C4-2B (cell line): Measurements from ENCODE around the gene ZNF507.

Experiments used
- H3K27ac ChIP-seq: fragments of 450-650 bp; 2 replicates; pipeline ENCODE4 v1.5.1; 2017
- ZFX ChIP-seq: fragments of 450-650 bp; IDR thresholded peaks from 2 replicates; pipeline ENCODE4 v1.6.1; 2017
- TF ChIP-seq, protein P1 (sequence below): fragments of 450-650 bp; conservative IDR thresholded peaks from 2 replicates; pipeline ENCODE4 v1.5.1; 2017; ENCODE audit warnings: mild to moderate bottlenecking

The ZNF507 gene

DNA sequence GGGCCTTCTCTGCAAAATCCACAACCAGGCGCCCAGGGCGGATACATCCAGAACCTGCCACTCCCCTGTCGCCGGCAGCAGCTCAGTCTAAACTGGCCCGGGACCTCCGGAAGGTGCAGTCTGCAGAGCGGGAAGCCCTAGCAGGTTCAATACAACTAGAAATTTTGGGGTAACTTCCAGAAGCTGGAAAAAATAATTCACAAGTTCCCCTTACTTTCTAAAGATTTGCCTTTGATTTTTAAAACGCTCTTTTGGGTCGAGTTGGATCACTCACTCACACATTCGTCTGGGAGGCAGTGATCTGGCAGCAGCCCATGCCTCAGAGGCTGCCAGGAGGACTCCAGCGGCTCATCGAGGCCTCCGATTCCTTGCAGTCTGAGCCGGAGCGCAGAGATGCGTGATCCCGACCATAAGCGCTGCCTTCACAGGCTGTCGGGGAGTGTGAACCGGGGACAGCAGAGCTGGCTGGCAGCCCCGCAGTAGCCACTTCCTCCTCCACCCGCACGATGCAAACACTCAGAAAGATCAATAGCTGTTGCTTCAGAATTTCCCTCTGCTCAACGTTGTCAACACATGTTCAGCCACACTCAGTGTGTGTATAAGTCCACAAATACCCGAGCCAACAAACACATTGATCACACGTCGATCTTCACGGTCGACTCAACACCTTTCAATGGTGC lies 35.6 kb upstream of the ZNF507 start:
- TF ChIP-seq ZFX: no peak
- TF ChIP-seq, protein P1, sequence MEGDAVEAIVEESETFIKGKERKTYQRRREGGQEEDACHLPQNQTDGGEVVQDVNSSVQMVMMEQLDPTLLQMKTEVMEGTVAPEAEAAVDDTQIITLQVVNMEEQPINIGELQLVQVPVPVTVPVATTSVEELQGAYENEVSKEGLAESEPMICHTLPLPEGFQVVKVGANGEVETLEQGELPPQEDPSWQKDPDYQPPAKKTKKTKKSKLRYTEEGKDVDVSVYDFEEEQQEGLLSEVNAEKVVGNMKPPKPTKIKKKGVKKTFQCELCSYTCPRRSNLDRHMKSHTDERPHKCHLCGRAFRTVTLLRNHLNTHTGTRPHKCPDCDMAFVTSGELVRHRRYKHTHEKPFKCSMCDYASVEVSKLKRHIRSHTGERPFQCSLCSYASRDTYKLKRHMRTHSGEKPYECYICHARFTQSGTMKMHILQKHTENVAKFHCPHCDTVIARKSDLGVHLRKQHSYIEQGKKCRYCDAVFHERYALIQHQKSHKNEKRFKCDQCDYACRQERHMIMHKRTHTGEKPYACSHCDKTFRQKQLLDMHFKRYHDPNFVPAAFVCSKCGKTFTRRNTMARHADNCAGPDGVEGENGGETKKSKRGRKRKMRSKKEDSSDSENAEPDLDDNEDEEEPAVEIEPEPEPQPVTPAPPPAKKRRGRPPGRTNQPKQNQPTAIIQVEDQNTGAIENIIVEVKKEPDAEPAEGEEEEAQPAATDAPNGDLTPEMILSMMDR: no peak
- no peak overlapping the region for H3K27ac ChIP-seq

DNA sequence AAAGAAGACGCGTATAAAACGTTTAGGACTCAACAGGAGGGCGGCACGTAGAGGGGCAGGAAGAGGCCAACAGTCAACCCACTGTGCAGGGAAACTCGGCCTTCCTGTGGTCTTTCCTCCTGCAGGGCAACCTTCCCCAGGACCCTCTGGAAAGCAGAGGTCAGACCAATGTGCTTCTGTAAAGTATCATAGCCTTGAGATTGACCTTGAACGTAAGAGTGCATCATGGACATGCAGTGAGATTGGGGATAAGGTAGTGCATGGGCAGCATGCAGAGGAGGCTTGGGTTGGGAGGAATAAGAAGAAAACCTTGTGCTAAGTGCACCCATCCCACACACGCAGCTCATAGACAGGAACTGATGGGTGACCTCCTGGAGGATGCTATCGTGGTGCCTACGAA lies 34.0 kb upstream of the ZNF507 start:
- H3K27ac ChIP-seq: no peak overlapping the region
- TF ChIP-seq ZFX: no peak
- TF ChIP-seq, protein P1: no peak

DNA sequence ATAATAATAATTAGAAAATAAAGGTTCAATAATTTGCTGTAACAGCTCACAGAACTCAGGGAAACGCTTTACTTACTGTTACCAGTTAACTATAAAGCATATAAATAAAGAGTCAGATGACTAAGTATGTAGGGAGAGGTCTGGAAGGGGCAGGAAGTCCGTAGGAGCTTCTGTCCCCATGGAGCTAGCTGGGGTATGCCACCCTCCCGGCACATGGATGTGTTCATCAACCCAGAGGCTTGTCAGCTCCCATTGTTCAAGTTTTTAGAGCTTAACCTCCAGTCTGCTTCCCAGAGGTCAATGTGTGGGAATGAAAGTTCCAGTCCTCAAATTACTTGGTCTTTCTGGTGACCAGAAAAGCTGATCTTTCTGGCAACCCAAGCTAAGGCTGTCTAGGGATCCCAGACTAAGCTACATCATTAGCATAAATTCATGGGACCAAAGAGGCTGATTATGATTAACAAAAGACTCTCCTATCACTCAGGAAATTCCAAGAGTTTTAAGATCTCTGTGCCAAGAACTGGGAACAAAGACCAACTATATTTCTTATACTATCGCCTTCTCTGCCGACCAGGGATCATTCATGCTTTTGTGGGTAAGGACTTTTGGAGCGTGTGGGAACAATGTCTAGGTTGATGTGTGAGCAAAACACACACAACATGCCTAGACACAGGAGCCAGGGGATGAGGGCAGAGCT lies 31.7 kb upstream of the ZNF507 start:
- no peak overlapping the region for H3K27ac ChIP-seq
- no peak for TF ChIP-seq ZFX
- TF ChIP-seq, protein P1: no peak

DNA sequence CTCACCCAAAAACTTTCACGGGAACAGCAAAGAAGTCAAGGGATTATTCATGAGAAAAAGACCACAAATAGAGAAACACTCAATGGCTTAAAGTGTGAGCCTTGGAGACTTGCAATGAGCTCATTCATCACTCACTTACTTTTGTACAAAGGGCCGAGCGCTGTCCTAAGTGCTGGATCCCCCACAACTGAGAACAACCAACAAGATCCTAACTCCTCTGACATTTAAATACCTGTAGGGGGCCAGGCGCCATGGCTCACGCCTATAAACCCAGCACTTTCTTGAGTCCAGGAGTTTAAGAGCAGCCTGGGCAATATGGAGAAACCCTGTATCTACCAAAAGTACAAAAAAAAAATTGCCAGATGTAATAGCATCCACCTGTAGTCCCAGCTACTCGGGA lies 29.4 kb upstream of the ZNF507 start:
- no peak overlapping the region for H3K27ac ChIP-seq
- TF ChIP-seq, protein P1: no peak
- no peak for TF ChIP-seq ZFX

DNA sequence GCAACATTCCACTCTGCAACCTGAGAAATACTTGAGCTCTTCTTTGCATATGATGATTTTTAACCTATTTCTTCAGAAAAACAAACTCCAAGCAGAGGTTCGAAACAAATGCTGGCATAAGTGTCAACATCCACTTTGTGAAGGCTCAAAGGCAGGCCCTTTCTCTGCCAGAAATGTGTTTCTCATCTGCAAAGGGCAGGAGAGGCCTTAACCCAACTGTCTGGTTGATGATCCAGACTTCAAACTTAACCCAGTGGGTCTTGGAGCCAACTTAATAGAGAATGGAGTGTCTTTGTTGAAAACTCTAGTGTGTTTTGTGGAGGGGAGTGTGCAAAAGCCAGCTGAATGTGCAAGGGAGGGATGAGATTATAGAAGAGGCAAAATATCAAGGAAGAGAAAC lies 28.3 kb upstream of the ZNF507 start:
- TF ChIP-seq, protein P1: no peak
- no peak for TF ChIP-seq ZFX

DNA sequence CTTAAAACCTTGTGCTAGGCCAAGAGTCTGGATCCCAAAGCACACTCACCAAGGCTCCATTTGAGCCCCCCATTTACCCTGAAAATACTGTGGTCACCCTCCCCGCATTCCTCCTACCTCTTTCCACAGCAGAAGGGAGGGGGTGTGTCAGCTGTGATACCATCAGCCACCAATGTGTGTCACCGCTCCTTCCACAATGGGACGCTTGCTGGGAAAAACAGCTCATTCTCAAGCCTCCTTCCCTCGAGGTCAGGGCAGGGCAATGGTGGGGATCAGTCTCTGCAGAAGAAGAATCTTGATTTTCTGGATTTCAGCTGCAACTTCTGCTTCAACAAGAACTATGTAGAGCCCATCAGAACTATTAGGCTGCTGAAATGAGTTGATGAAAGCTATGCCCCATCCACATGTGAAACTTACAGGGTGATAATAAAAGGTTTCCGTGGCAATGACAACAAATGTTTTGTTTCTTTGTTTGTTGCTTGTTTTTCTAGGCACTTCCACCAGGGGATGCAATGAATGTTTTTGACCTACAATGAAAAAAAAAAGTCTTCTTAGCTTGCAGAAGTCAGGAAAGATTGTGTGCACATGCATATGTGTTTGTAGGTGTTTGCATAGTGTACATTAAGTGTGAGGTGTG lies 26.4 kb upstream of the ZNF507 start:
- no peak overlapping the region for H3K27ac ChIP-seq
- TF ChIP-seq, protein P1: peak; percentile 59
- TF ChIP-seq ZFX: no peak

More for the DNA sequence above, 28.3 kb upstream of the ZNF507 start:
- H3K27ac ChIP-seq: no peak overlapping the region

DNA sequence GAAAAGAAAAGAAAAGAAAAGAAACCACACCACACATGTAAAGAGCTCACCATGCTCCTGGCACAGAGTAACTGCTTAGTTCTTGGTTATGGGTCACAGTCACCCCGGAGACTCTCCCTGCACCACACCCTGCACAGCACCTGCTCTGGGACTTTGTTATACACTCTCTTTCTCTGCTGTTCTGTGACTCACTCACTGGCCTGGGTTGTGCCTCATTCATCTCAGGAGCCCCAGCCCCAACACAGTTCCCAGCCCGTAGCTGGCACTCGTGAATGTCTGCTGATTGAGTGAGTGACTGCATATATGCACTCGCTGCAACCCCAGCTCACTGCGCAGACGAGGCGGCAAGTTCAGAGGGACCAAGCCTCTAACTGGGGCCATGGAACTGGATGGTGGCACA lies 22.9 kb upstream of the ZNF507 start:
- no peak overlapping the region for H3K27ac ChIP-seq
- no peak for TF ChIP-seq ZFX
- TF ChIP-seq, protein P1: no peak
